Smooth muscle cell (in vitro differentiated cells): ENCODE results near the gene SMAD3. TPM values are rescaled to one million over a fixed set of nuclear protein-coding genes. Genes with fewer than 3 reads are reported as not detected.

Experiments
- DNase-seq: peaks from one replicate; lab custom pipeline; 2025; ENCODE audit not compliant: unreplicated experiment; lab: John Stamatoyannopoulos, UW
- H2AFZ ChIP-seq: fragments of 200-600 bp; sonication (generic); 2 replicates; pipeline ENCODE4 v1.6.0; 2016; ENCODE audit warnings: antibody characterized with exemption, low read depth, mild to moderate bottlenecking
- H3F3A ChIP-seq: fragments of 200-600 bp; sonication (generic); 2 replicates; pipeline ENCODE4 v1.6.0; 2017; ENCODE audit warnings: antibody characterized with exemption, low read depth
- H3K27ac ChIP-seq: fragments of 200-600 bp; sonication (generic); 2 replicates; pipeline ENCODE4 v1.5.1; 2016; ENCODE audit warnings: low read depth, mild to moderate bottlenecking
- H3K27me3 ChIP-seq: fragments of 200-600 bp; sonication (generic); 2 replicates; pipeline ENCODE4 v1.6.1; 2016; ENCODE audit warnings: low read depth, mild to moderate bottlenecking
- H3K36me3 ChIP-seq: fragments of 200-600 bp; sonication (generic); 2 replicates; pipeline ENCODE4 v1.5.1; 2016; ENCODE audit warnings: low read depth
- H3K4me1 ChIP-seq: fragments of 200-600 bp; sonication (generic); 2 replicates; pipeline ENCODE4 v1.5.1; 2016; ENCODE audit warnings: low read depth
- H3K4me2 ChIP-seq: fragments of 200-600 bp; sonication (generic); 2 replicates; pipeline ENCODE4 v1.6.0; 2016; ENCODE audit warnings: mild to moderate bottlenecking
- H3K4me3 ChIP-seq: fragments of 200-600 bp; sonication (generic); 2 replicates; pipeline ENCODE4 v1.5.1; 2016; ENCODE audit warnings: mild to moderate bottlenecking
- H3K79me2 ChIP-seq: fragments of 200-600 bp; sonication (generic); 2 replicates; pipeline ENCODE4 v1.6.0; 2016; ENCODE audit warnings: low read depth, mild to moderate bottlenecking
- H3K9ac ChIP-seq: fragments of 200-600 bp; sonication (generic); 2 replicates; pipeline ENCODE4 v1.6.0; 2016; ENCODE audit warnings: low read depth
- H3K9me3 ChIP-seq: fragments of 200-600 bp; sonication (generic); replicated peaks from 2 replicates; pipeline ENCODE4 v1.5.1; 2016; ENCODE audit warnings: low read depth
- H4K20me1 ChIP-seq: fragments of 200-600 bp; sonication (generic); 2 replicates; pipeline ENCODE4 v1.6.0; 2016; ENCODE audit warnings: low read depth
- CTCF ChIP-seq: fragments of 200-600 bp; sonication (generic); IDR thresholded peaks from 2 replicates; pipeline ENCODE4 v1.5.1; 2017; ENCODE audit warnings: borderline replicate concordance, mild to moderate bottlenecking, antibody characterized with exemption; ENCODE audit not compliant: insufficient read depth, poor library complexity, severe bottlenecking
- WGBS: methylation state at CpG from one replicate; pipeline ENCODE4 v1.1.7; 2016; ENCODE audit warnings: low lambda C conversion rate; 5-methylcytosine and 5-hydroxymethylcytosine counted together
- polyA plus RNA-seq: library from polyadenylated mRNA; unstranded; fragments of >200 nt; fragmentation: Nextera tagmentation; extraction: Ambion mirVana; gene quantifications from 2 replicates; pipeline ENCODE4 v1.2.1, GENCODE V29; 2016
- total RNA-seq: library from RNA; depleted of rRNA; stranded (reverse); fragments of >200 nt; gene quantifications from 2 replicates; pipeline ENCODE4 v1.2.3, GENCODE V29; 2014

SMAD3 gene
- total and polyA plus RNA-seq, 2 experiments from 2014 or later: 20.2 to 21.9 TPM

GRCh38 chr15:67109141-67110034 lies 44.0 kb downstream of the SMAD3 start:
- Histone ChIP-seq H3F3A (peaks cover 29% of the 10 kb centered on the region), H4K20me1 (peaks cover 18% of the 10 kb centered on the region), H3K27ac (peak overlapping the region; percentile 96), H3K79me2 (peaks cover 59% of the 10 kb centered on the region), H3K27me3 (no peaks in the 10 kb centered on the region), H2AFZ (no peak overlapping the region), H3K4me3 (no peak overlapping the region), H3K9me3 (no peaks in the 10 kb centered on the region), H3K36me3 (peaks cover 9% of the 10 kb centered on the region), H3K9ac (peak overlapping the region; percentile 49), H3K4me1 (peaks cover 28% of the 10 kb centered on the region), H3K4me2 (peak overlapping the region; percentile 65)
- 36% methylated on average over 18 of the region's 18 CpGs for WGBS
- DNase-seq: no peak
- no peak for TF ChIP-seq CTCF

- WGBS: 98% methylated on average over 5 of the region's 5 CpGs
Measured at GRCh38 chr15:67110361-67110781, 45.0 kb downstream of the SMAD3 start.

GRCh38 chr15:67110958-67111864 lies 45.8 kb downstream of the SMAD3 start:
- Histone ChIP-seq H2AFZ (no peak overlapping the region), H3F3A (peaks cover 22% of the 10 kb centered on the region), H3K27me3 (no peaks in the 10 kb centered on the region), H3K36me3 (peaks cover 9% of the 10 kb centered on the region), H3K27ac (peak overlapping the region; percentile 96), H3K4me3 (no peak overlapping the region), H3K9ac (no peak overlapping the region), H4K20me1 (peaks cover 18% of the 10 kb centered on the region), H3K79me2 (peaks cover 69% of the 10 kb centered on the region), H3K4me2 (no peak overlapping the region), H3K9me3 (no peaks in the 10 kb centered on the region), H3K4me1 (peaks cover 16% of the 10 kb centered on the region)
- no peak for DNase-seq
- no peak for TF ChIP-seq CTCF
- 97% methylated on average over 2 of the region's 2 CpGs for WGBS

More at GRCh38 chr15:67110361-67110781, 45.0 kb downstream of the SMAD3 start:
- no peak for DNase-seq
- no peak for TF ChIP-seq CTCF
- Histone ChIP-seq H3F3A (peaks cover 29% of the 10 kb centered on the region), H3K36me3 (peaks cover 9% of the 10 kb centered on the region), H3K27me3 (no peaks in the 10 kb centered on the region), H4K20me1 (peaks cover 18% of the 10 kb centered on the region), H3K79me2 (peaks cover 63% of the 10 kb centered on the region), H3K9me3 (no peaks in the 10 kb centered on the region), H2AFZ (no peak overlapping the region), H3K27ac (peak overlapping the region; percentile 96), H3K4me1 (peaks cover 24% of the 10 kb centered on the region), H3K4me2 (peak overlapping the region; percentile 65), H3K9ac (peak overlapping the region; percentile 49), H3K4me3 (no peak overlapping the region)
